PFSK-1 (cell line): ENCODE measurements around the gene NEK7.

ENCODE experiments used
- POLR2AphosphoS5 ChIP-seq: IDR thresholded peaks from 2 replicates; pipeline ENCODE4 v1.6.1; 2012; ENCODE audit warnings: low read depth, mild to moderate bottlenecking, control low read depth, low read length, moderate library complexity
- SIN3A ChIP-seq: IDR thresholded peaks from 2 replicates; pipeline ENCODE4 v1.6.1; 2012; ENCODE audit warnings: mild to moderate bottlenecking, low read length, moderate library complexity, borderline replicate concordance; ENCODE audit not compliant: insufficient read depth
- TAF1 ChIP-seq: IDR thresholded peaks from 2 replicates; pipeline ENCODE4 v1.6.1; 2012; ENCODE audit warnings: low read length, control low read depth, borderline replicate concordance; ENCODE audit not compliant: insufficient read depth
- TF ChIP-seq, protein P1 (sequence below), 2 experiments: IDR thresholded peaks; 2 replicates each; pipeline versions ENCODE4 v1.6.1 to v1.8.0; 2011 to 2012; ENCODE audit warnings: low read depth in 2 of 2, low read length in 2 of 2, control low read depth in 1 of 2, inconsistent platforms in 1 of 2, mild to moderate bottlenecking in 1 of 2, moderate library complexity in 1 of 2; ENCODE audit not compliant: insufficient read depth in 1 of 2

DNA sequence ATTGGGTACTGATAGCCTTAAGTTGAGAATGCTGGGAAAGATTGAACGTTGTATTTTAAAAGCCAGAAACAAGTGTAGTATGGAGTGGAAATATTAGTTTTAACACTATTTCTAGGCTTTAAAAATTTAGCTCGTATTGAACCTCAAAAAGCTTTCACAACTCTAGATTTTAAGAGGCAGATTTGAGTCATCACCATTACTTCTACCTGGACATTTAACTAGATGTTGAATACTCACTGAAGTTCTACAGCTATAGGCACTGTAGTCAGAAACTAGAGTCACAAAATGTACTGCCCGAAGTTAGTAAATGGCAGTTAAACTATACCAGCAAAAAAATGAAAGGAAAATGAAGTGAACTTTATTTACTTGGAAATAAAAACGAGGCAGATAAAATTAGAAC is 96.5 kb downstream of the NEK7 start:
- TF ChIP-seq, protein P1, sequence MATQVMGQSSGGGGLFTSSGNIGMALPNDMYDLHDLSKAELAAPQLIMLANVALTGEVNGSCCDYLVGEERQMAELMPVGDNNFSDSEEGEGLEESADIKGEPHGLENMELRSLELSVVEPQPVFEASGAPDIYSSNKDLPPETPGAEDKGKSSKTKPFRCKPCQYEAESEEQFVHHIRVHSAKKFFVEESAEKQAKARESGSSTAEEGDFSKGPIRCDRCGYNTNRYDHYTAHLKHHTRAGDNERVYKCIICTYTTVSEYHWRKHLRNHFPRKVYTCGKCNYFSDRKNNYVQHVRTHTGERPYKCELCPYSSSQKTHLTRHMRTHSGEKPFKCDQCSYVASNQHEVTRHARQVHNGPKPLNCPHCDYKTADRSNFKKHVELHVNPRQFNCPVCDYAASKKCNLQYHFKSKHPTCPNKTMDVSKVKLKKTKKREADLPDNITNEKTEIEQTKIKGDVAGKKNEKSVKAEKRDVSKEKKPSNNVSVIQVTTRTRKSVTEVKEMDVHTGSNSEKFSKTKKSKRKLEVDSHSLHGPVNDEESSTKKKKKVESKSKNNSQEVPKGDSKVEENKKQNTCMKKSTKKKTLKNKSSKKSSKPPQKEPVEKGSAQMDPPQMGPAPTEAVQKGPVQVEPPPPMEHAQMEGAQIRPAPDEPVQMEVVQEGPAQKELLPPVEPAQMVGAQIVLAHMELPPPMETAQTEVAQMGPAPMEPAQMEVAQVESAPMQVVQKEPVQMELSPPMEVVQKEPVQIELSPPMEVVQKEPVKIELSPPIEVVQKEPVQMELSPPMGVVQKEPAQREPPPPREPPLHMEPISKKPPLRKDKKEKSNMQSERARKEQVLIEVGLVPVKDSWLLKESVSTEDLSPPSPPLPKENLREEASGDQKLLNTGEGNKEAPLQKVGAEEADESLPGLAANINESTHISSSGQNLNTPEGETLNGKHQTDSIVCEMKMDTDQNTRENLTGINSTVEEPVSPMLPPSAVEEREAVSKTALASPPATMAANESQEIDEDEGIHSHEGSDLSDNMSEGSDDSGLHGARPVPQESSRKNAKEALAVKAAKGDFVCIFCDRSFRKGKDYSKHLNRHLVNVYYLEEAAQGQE (IDR thresholded peaks at IDR 0.05; ENCODE audit: insufficient read depth in 1 of 2, low read depth in 2 of 2, low read length in 2 of 2) = no peak
- TF ChIP-seq POLR2AphosphoS5 (no peak), SIN3A (no peak), TAF1 (no peak)
